Activated CD4-positive, alpha-beta T cell treated with anti-CD3 and anti-CD28 coated beads, Interleukin-2, amount 50 U/mL, for 24 hours (primary cell): Measurements from ENCODE around the gene LRRC37A2.
"Not testable (repeated sequence)": the region's sequence is repeated elsewhere in the genome, so short reads cannot be mapped to it uniquely, and the experiment has no call there.

Experiments
- DNase-seq, 2 donors: peaks; one replicate each; pipeline ENCODE4 v3.0.0-alpha.2; 2020; ENCODE audit warnings: low read depth in 1 of 2, low spot score in 1 of 2

LRRC37A2 gene

GRCh38 chr17:46591332-46591731 lies 79.1 kb downstream of the LRRC37A2 start:
- DNase-seq = not testable (repeated sequence)

- DNase-seq = not testable (repeated sequence)
These were observed 86.2 kb downstream of the LRRC37A2 start for GRCh38 chr17:46598344-46598931.

- not testable (repeated sequence) for DNase-seq
These were observed 88.5 kb downstream of the LRRC37A2 start for GRCh38 chr17:46600767-46601166.

- peak in 1 of 2 donors; percentile 10 for DNase-seq
These were observed 90.9 kb downstream of the LRRC37A2 start for GRCh38 chr17:46603125-46603524.
